Smooth muscle cell (in vitro differentiated cells): ENCODE data around the gene FAM114A1. TPM values are rescaled to one million over a fixed set of nuclear protein-coding genes. Genes with fewer than 3 reads are reported as not detected.
A peak's percentile ranks its signal among the peaks of the same experiment; 100 is the strongest.

Source experiments
- DNase-seq: peaks from one replicate; lab custom pipeline; 2025; ENCODE audit not compliant: unreplicated experiment; lab: John Stamatoyannopoulos, UW
- H2AFZ ChIP-seq: fragments of 200-600 bp; sonication (generic); 2 replicates; pipeline ENCODE4 v1.6.0; 2016; ENCODE audit warnings: antibody characterized with exemption, low read depth, mild to moderate bottlenecking
- H3F3A ChIP-seq: fragments of 200-600 bp; sonication (generic); 2 replicates; pipeline ENCODE4 v1.6.0; 2017; ENCODE audit warnings: antibody characterized with exemption, low read depth
- H3K27ac ChIP-seq: fragments of 200-600 bp; sonication (generic); 2 replicates; pipeline ENCODE4 v1.5.1; 2016; ENCODE audit warnings: low read depth, mild to moderate bottlenecking
- H3K27me3 ChIP-seq: fragments of 200-600 bp; sonication (generic); 2 replicates; pipeline ENCODE4 v1.6.1; 2016; ENCODE audit warnings: low read depth, mild to moderate bottlenecking
- H3K36me3 ChIP-seq: fragments of 200-600 bp; sonication (generic); 2 replicates; pipeline ENCODE4 v1.5.1; 2016; ENCODE audit warnings: low read depth
- H3K4me1 ChIP-seq: fragments of 200-600 bp; sonication (generic); 2 replicates; pipeline ENCODE4 v1.5.1; 2016; ENCODE audit warnings: low read depth
- H3K4me2 ChIP-seq: fragments of 200-600 bp; sonication (generic); 2 replicates; pipeline ENCODE4 v1.6.0; 2016; ENCODE audit warnings: mild to moderate bottlenecking
- H3K4me3 ChIP-seq: fragments of 200-600 bp; sonication (generic); 2 replicates; pipeline ENCODE4 v1.5.1; 2016; ENCODE audit warnings: mild to moderate bottlenecking
- H3K79me2 ChIP-seq: fragments of 200-600 bp; sonication (generic); 2 replicates; pipeline ENCODE4 v1.6.0; 2016; ENCODE audit warnings: low read depth, mild to moderate bottlenecking
- H3K9ac ChIP-seq: fragments of 200-600 bp; sonication (generic); 2 replicates; pipeline ENCODE4 v1.6.0; 2016; ENCODE audit warnings: low read depth
- H3K9me3 ChIP-seq: fragments of 200-600 bp; sonication (generic); replicated peaks from 2 replicates; pipeline ENCODE4 v1.5.1; 2016; ENCODE audit warnings: low read depth
- H4K20me1 ChIP-seq: fragments of 200-600 bp; sonication (generic); 2 replicates; pipeline ENCODE4 v1.6.0; 2016; ENCODE audit warnings: low read depth
- CTCF ChIP-seq: fragments of 200-600 bp; sonication (generic); IDR thresholded peaks from 2 replicates; pipeline ENCODE4 v1.5.1; 2017; ENCODE audit warnings: borderline replicate concordance, mild to moderate bottlenecking, antibody characterized with exemption; ENCODE audit not compliant: insufficient read depth, poor library complexity, severe bottlenecking
- WGBS: methylation state at CpG from one replicate; pipeline ENCODE4 v1.1.7; 2016; ENCODE audit warnings: low lambda C conversion rate; 5-methylcytosine and 5-hydroxymethylcytosine counted together
- polyA plus RNA-seq: library from polyadenylated mRNA; unstranded; fragments of >200 nt; fragmentation: Nextera tagmentation; extraction: Ambion mirVana; gene quantifications from 2 replicates; pipeline ENCODE4 v1.2.1, GENCODE V29; 2016
- total RNA-seq: library from RNA; depleted of rRNA; stranded (reverse); fragments of >200 nt; gene quantifications from 2 replicates; pipeline ENCODE4 v1.2.3, GENCODE V29; 2014

The FAM114A1 gene
- total RNA-seq = 226 and 363 TPM in 2 replicates
- polyA plus RNA-seq = 207 and 213 TPM in 2 replicates

- WGBS = 2% methylated on average over 18 of the region's 66 CpGs
These were observed at the start of gene FAM114A1 for GRCh38 chr4:38867478-38868058. Gene FAM114A1 (plus strand): TSS chr4:38867806. CDS start chr4:38878079, 10,273 bp downstream.

GRCh38 chr4:38818441-38818976, 49.1 kb upstream of the FAM114A1 start:
- Histone ChIP-seq H3K4me1 (no peaks in the 10 kb centered on the region), H3K79me2 (no peaks in the 10 kb centered on the region), H3F3A (no peaks in the 10 kb centered on the region), H3K4me3 (no peak overlapping the region), H4K20me1 (no peaks in the 10 kb centered on the region), H3K27me3 (no peaks in the 10 kb centered on the region), H3K4me2 (peak overlapping the region; percentile 42), H3K9me3 (no peaks in the 10 kb centered on the region), H2AFZ (no peak overlapping the region), H3K9ac (peak overlapping the region; percentile 5), H3K36me3 (no peaks in the 10 kb centered on the region), H3K27ac (peak overlapping the region; percentile 83)
- 76% methylated on average over 5 of the region's 5 CpGs for WGBS
- no peak for DNase-seq
- no peak for TF ChIP-seq CTCF

More at GRCh38 chr4:38867478-38868058, at the start of gene FAM114A1:
- peaks cover 49% of the 10 kb centered on the region for H3K79me2 ChIP-seq
- peaks cover 10% of the 10 kb centered on the region for H3F3A ChIP-seq
- peak within 1 kb of the TSS; percentile 99 for H3K27ac ChIP-seq
- H3K4me2 ChIP-seq = peak within 1 kb of the TSS; percentile 95
- DNase-seq = peak; percentile 47
- H3K36me3 ChIP-seq = no peaks in the 10 kb centered on the region
- H3K4me3 ChIP-seq = peak within 1 kb of the TSS; percentile 89
- H3K9ac ChIP-seq = peak within 1 kb of the TSS; percentile 100
- H4K20me1 ChIP-seq = peaks cover 32% of the 10 kb centered on the region
- peak within 1 kb of the TSS; percentile 92 for H2AFZ ChIP-seq
- peaks cover 22% of the 10 kb centered on the region for H3K4me1 ChIP-seq
- H3K9me3 ChIP-seq = no peaks in the 10 kb centered on the region
- no peak for TF ChIP-seq CTCF
- H3K27me3 ChIP-seq = no peaks in the 10 kb centered on the region

GRCh38 chr4:38819569-38819968, 48.0 kb upstream of the FAM114A1 start:
- H4K20me1 ChIP-seq = no peaks in the 10 kb centered on the region
- no peaks in the 10 kb centered on the region for H3K36me3 ChIP-seq
- TF ChIP-seq CTCF = no peak
- peak overlapping the region; percentile 83 for H3K27ac ChIP-seq
- no peaks in the 10 kb centered on the region for H3K79me2 ChIP-seq
- peak overlapping the region; percentile 42 for H3K4me2 ChIP-seq
- H3K4me3 ChIP-seq = no peak overlapping the region
- WGBS = 6% methylated on average over 3 of the region's 3 CpGs
- H3F3A ChIP-seq = no peaks in the 10 kb centered on the region
- H3K27me3 ChIP-seq = no peaks in the 10 kb centered on the region
- DNase-seq = no peak
- no peak overlapping the region for H3K9ac ChIP-seq
- H2AFZ ChIP-seq = no peak overlapping the region
- no peaks in the 10 kb centered on the region for H3K4me1 ChIP-seq
- no peaks in the 10 kb centered on the region for H3K9me3 ChIP-seq
